Middle frontal gyrus (tissue), 1 donor: ENCODE data around the gene KNTC1.
"Not testable (repeated sequence)": the region's sequence is repeated elsewhere in the genome, so short reads cannot be mapped to it uniquely, and the experiment has no call there.

Experiments
- DNase-seq: peaks from one replicate; pipeline ENCODE4 v3.0.0-alpha.2; 2015; ENCODE audit warnings: low spot score; ENCODE audit errors: extremely low spot score

The KNTC1 gene

GRCh38 chr12:122643207-122643805 lies 116.3 kb downstream of the KNTC1 start:
- DNase-seq = no peak

- DNase-seq = no peak
These were observed 119.6 kb downstream of the KNTC1 start for GRCh38 chr12:122646517-122647217.

GRCh38 chr12:122651520-122652224 lies 124.6 kb downstream of the KNTC1 start:
- no peak for DNase-seq

GRCh38 chr12:122653291-122653690 lies 126.2 kb downstream of the KNTC1 start:
- DNase-seq = not testable (repeated sequence)

- DNase-seq = no peak
These were observed 129.2 kb downstream of the KNTC1 start for GRCh38 chr12:122656298-122656697.

- no peak for DNase-seq
These were observed 132.5 kb downstream of the KNTC1 start for GRCh38 chr12:122659579-122659978.

GRCh38 chr12:122661246-122661645 lies 134.2 kb downstream of the KNTC1 start:
- DNase-seq = no peak

GRCh38 chr12:122661938-122662337 lies 134.9 kb downstream of the KNTC1 start:
- no peak for DNase-seq

GRCh38 chr12:122665349-122665748 lies 138.3 kb downstream of the KNTC1 start:
- DNase-seq = no peak

GRCh38 chr12:122665759-122666158 lies 138.7 kb downstream of the KNTC1 start:
- DNase-seq = no peak

- DNase-seq = no peak
These were observed 141.2 kb downstream of the KNTC1 start for GRCh38 chr12:122668268-122668667.

GRCh38 chr12:122669397-122670070 lies 142.5 kb downstream of the KNTC1 start:
- DNase-seq = no peak

- no peak for DNase-seq
These were observed 145.5 kb downstream of the KNTC1 start for GRCh38 chr12:122672515-122672914.
